Mesendoderm (in vitro differentiated cells): ENCODE measurements around the gene ECD.

Experiments
- DNase-seq: peaks from one replicate; pipeline ENCODE4 v3.0.0; 2013
- H2AK5ac ChIP-seq: 2 replicates; pipeline ENCODE4 v1.6.1; 2013; ENCODE audit warnings: low read length, inconsistent platforms
- H2BK120ac ChIP-seq: 2 replicates; pipeline ENCODE4 v1.6.1; 2013; ENCODE audit warnings: low read depth, mild to moderate bottlenecking, low read length, moderate library complexity, mixed read lengths
- H2BK15ac ChIP-seq: replicated peaks from 2 replicates; pipeline ENCODE4 v1.6.1; 2013; ENCODE audit warnings: low read depth, mild to moderate bottlenecking, moderate library complexity
- H2BK5ac ChIP-seq: 2 replicates; pipeline ENCODE4 v1.6.1; 2013; ENCODE audit warnings: low read length, inconsistent platforms
- H3K18ac ChIP-seq: 2 replicates; pipeline ENCODE4 v1.6.1; 2013; ENCODE audit warnings: mild to moderate bottlenecking, low read length, mixed read lengths
- H3K23ac ChIP-seq: one replicate; pipeline ENCODE4 v1.6.1; 2013; ENCODE audit warnings: low read length
- H3K27ac ChIP-seq: 2 replicates; pipeline ENCODE4 v1.5.1; 2013; ENCODE audit warnings: low read depth, mild to moderate bottlenecking, inconsistent platforms, low read length, moderate library complexity
- H3K27me3 ChIP-seq: 2 replicates; pipeline ENCODE4 v1.6.1; 2013; ENCODE audit warnings: low read length, control low read depth, mild to moderate bottlenecking, inconsistent platforms; ENCODE audit not compliant: insufficient read depth, poor library complexity
- H3K36me3 ChIP-seq: 2 replicates; pipeline ENCODE4 v1.6.1; 2013; ENCODE audit warnings: low read length, inconsistent platforms; ENCODE audit not compliant: control insufficient read depth, insufficient read depth
- H3K4ac ChIP-seq: one replicate; pipeline ENCODE4 v1.6.1; 2013; ENCODE audit warnings: low read depth, mild to moderate bottlenecking, low read length, moderate library complexity
- H3K4me1 ChIP-seq: 2 replicates; pipeline ENCODE4 v1.6.1; 2013; ENCODE audit warnings: low read depth, low read length, inconsistent platforms; ENCODE audit not compliant: control insufficient read depth
- H3K4me2 ChIP-seq: 2 replicates; pipeline ENCODE4 v1.6.1; 2013; ENCODE audit warnings: low read length
- H3K4me3 ChIP-seq: 2 replicates; pipeline ENCODE4 v1.5.1; 2013; ENCODE audit warnings: mild to moderate bottlenecking, low read length
- H3K56ac ChIP-seq: one replicate; pipeline ENCODE4 v1.6.1; 2013; ENCODE audit warnings: low read length
- H3K79me1 ChIP-seq: 2 replicates; pipeline ENCODE4 v1.6.1; 2013; ENCODE audit warnings: low read length, inconsistent platforms
- H3K79me2 ChIP-seq: 2 replicates; pipeline ENCODE4 v1.6.1; 2013; ENCODE audit warnings: mild to moderate bottlenecking, low read length; ENCODE audit not compliant: control insufficient read depth, insufficient read depth
- H3K9ac ChIP-seq: 2 replicates; pipeline ENCODE4 v1.6.1; 2013; ENCODE audit warnings: low read length, inconsistent platforms
- H4K5ac ChIP-seq: one replicate; pipeline ENCODE4 v1.6.1; 2013; ENCODE audit warnings: low read length
- H4K8ac ChIP-seq: one replicate; pipeline ENCODE4 v1.6.1; 2013; ENCODE audit warnings: low read depth, mild to moderate bottlenecking, control low read depth, low read length, moderate library complexity
- WGBS: extraction: QIAGEN DNeasy Blood & Tissue Kit; methylation state at CpG from one replicate; pipeline ENCODE4 v1.1.7; 2013; ENCODE audit warnings: low lambda C conversion rate, missing lambda C conversion rate; ENCODE audit not compliant: insufficient coverage; ENCODE audit errors: extremely low coverage; 5-methylcytosine and 5-hydroxymethylcytosine counted together

Gene ECD

GRCh38 chr10:73134727-73135126 lies 33.1 kb downstream of the ECD start:
- Histone ChIP-seq H3K79me1 (no peaks in the 10 kb centered on the region), H2BK120ac (no peak overlapping the region), H2AK5ac (no peak overlapping the region), H2BK15ac (no peak overlapping the region), H3K4me2 (no peak overlapping the region), H3K4me3 (no peak overlapping the region), H3K36me3 (peaks cover 12% of the 10 kb centered on the region), H3K18ac (no peak overlapping the region), H3K79me2 (no peaks in the 10 kb centered on the region), H3K23ac (no peak overlapping the region), H3K9ac (no peak overlapping the region), H2BK5ac (no peak overlapping the region), H3K27ac (no peak overlapping the region), H3K4me1 (no peaks in the 10 kb centered on the region), H3K56ac (no peak overlapping the region), H4K5ac (no peak overlapping the region), H4K8ac (no peak overlapping the region), H3K27me3 (no peaks in the 10 kb centered on the region), H3K4ac (no peak overlapping the region)
- no CpG with 5 or more reads among the region's 3 CpGs for WGBS
- DNase-seq = no peak

DNA sequence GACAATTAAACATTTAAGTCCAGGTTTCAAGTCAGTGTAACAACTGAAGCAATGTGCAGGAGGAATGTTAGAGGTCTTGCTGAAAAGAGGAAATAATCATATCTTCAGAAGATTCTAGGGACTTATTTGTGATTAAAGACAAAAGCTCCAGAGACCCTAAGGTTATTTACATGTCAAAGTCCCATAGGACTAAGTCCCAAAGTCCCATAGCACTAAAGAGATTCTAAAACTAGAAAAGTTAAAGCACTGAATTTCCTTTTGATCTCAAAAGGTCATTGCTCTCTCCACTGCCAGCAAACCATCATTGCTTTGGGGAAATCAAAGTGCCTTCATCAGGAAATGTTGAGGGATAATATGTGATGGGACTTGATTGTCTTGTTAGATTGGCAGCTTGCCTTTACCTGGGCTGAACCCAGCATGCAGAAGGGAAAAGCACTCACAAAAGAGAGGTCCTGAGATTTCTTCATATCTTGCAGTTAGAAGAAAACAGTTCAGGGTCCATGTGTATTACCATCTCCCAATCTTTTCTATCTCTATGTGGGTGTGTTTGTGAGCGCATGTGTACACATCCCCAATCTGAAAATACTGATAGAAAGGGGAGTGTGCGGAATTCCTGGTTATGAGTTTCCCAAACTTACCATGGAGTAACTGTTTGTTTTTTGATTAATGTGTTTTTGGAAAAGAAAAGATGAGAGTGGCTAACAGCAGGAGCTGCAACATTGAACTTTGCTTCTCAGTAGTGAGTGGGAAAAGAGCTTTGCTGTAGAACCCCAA lies 35.7 kb downstream of the ECD start:
- Histone ChIP-seq H3K23ac (no peak overlapping the region), H3K79me2 (no peaks in the 10 kb centered on the region), H3K79me1 (no peaks in the 10 kb centered on the region), H2BK120ac (no peak overlapping the region), H4K8ac (no peak overlapping the region), H3K18ac (no peak overlapping the region), H3K4me3 (no peak overlapping the region), H3K4ac (no peak overlapping the region), H4K5ac (no peak overlapping the region), H2AK5ac (no peak overlapping the region), H2BK15ac (no peak overlapping the region), H3K9ac (no peak overlapping the region), H3K56ac (no peak overlapping the region), H3K4me2 (no peak overlapping the region), H3K4me1 (no peaks in the 10 kb centered on the region), H3K27ac (no peak overlapping the region), H2BK5ac (no peak overlapping the region), H3K27me3 (no peaks in the 10 kb centered on the region), H3K36me3 (peaks cover 12% of the 10 kb centered on the region)
- WGBS = no CpG with 5 or more reads among the region's 2 CpGs
- DNase-seq = no peak

DNA sequence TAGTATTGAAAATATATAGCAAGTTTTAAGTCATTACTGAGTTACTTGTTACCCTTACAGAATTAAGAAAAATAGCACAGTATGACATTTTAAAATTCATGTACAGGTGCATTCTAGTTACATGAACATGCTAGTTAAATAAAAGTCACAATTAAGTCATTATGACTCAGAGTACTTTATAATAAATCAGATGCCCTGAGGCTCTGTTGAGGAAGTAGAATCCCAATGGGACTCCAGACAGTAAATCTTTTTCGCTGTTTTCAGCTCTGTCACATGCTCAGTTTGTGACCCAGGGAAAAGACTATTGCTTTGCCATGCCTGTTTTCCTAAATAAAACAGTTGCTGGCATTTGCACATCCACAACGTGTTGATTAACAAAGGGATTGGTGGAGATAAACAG lies 36.5 kb downstream of the ECD start:
- Histone ChIP-seq H3K4me2 (no peak overlapping the region), H3K27me3 (no peaks in the 10 kb centered on the region), H3K27ac (no peak overlapping the region), H2AK5ac (no peak overlapping the region), H3K79me2 (no peaks in the 10 kb centered on the region), H3K23ac (no peak overlapping the region), H3K4me1 (no peaks in the 10 kb centered on the region), H2BK15ac (no peak overlapping the region), H3K4me3 (no peak overlapping the region), H2BK5ac (no peak overlapping the region), H3K79me1 (no peaks in the 10 kb centered on the region), H2BK120ac (no peak overlapping the region), H3K36me3 (peaks cover 12% of the 10 kb centered on the region), H4K8ac (no peak overlapping the region), H3K4ac (no peak overlapping the region), H3K56ac (no peak overlapping the region), H3K18ac (no peak overlapping the region), H3K9ac (no peak overlapping the region), H4K5ac (no peak overlapping the region)
- no peak for DNase-seq
- WGBS = no CpG with 5 or more reads among the region's 2 CpGs

DNA sequence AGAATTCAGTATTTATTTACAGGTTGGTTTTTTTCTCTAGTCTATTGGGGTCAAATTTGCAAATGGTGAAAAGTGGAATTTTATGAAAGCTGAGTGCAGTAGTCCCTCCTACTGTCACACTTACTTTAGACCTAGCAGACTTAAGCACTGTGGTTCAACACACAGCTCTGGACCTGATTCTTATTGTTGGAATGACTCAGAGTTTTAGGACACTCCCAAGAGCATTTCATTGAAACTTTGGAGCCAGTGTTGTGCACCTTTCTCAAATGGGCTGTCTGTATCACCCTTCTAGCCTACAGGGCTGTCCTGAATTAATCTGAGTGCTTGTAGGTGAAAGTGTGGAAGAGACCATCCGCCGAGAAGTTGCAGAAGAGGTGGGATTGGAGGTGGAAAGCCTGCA lies 41.5 kb downstream of the ECD start:
- WGBS = no CpG with 5 or more reads among the region's 2 CpGs
- Histone ChIP-seq H2BK5ac (no peak overlapping the region), H3K36me3 (peaks cover 4% of the 10 kb centered on the region), H3K27me3 (no peaks in the 10 kb centered on the region), H4K8ac (no peak overlapping the region), H3K56ac (no peak overlapping the region), H3K4me1 (no peaks in the 10 kb centered on the region), H2BK120ac (no peak overlapping the region), H3K4me2 (no peak overlapping the region), H3K79me2 (no peaks in the 10 kb centered on the region), H4K5ac (no peak overlapping the region), H3K27ac (no peak overlapping the region), H3K23ac (no peak overlapping the region), H2BK15ac (no peak overlapping the region), H3K4ac (no peak overlapping the region), H3K9ac (no peak overlapping the region), H2AK5ac (no peak overlapping the region), H3K4me3 (no peak overlapping the region), H3K18ac (no peak overlapping the region), H3K79me1 (no peaks in the 10 kb centered on the region)
- no peak for DNase-seq

GRCh38 chr10:73119952-73120351 lies 47.9 kb downstream of the ECD start:
- no peak overlapping the region for H3K4me3 ChIP-seq
- no peaks in the 10 kb centered on the region for H3K27me3 ChIP-seq
- H2BK120ac ChIP-seq = no peak overlapping the region
- H3K4me2 ChIP-seq = no peak overlapping the region
- no peak overlapping the region for H4K5ac ChIP-seq
- H3K36me3 ChIP-seq = no peaks in the 10 kb centered on the region
- no peak overlapping the region for H3K27ac ChIP-seq
- DNase-seq = no peak
- no peaks in the 10 kb centered on the region for H3K4me1 ChIP-seq
- H2BK15ac ChIP-seq = no peak overlapping the region
- no peak overlapping the region for H3K18ac ChIP-seq
- H3K79me2 ChIP-seq = no peaks in the 10 kb centered on the region
- no peak overlapping the region for H2BK5ac ChIP-seq
- no peaks in the 10 kb centered on the region for H3K79me1 ChIP-seq
- H3K9ac ChIP-seq = no peak overlapping the region
- no peak overlapping the region for H3K56ac ChIP-seq
- H3K4ac ChIP-seq = no peak overlapping the region
- H4K8ac ChIP-seq = no peak overlapping the region
- no peak overlapping the region for H2AK5ac ChIP-seq
- WGBS = no CpG with 5 or more reads among the region's 4 CpGs
- no peak overlapping the region for H3K23ac ChIP-seq

DNA sequence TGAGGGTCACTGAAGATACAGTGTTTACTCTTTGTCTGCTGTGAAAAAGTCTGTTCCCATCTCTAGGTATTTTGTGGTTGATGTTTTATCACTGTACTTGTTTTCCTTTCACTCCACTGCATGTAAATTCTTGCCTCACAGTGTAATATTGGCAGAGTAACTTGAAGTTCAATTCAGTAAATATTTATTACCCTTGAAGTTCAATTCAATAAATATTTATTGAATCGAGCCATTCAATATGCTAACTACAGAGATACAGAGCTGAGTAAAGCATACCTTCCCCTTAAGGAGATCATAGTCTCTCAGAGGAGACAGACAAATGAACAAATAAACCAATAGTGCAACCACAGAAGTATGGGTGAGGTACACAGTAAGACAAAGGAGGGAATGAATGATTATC lies 48.4 kb downstream of the ECD start:
- WGBS = no CpG with 5 or more reads among the region's 1 CpG
- no peaks in the 10 kb centered on the region for H3K79me1 ChIP-seq

More for the DNA sequence above, 48.4 kb downstream of the ECD start:
- Histone ChIP-seq H4K8ac (no peak overlapping the region), H2BK120ac (no peak overlapping the region), H3K4me2 (no peak overlapping the region), H3K36me3 (no peaks in the 10 kb centered on the region), H3K23ac (no peak overlapping the region), H3K27ac (no peak overlapping the region), H3K4ac (no peak overlapping the region), H2BK5ac (no peak overlapping the region), H3K4me1 (no peaks in the 10 kb centered on the region), H3K27me3 (no peaks in the 10 kb centered on the region), H4K5ac (no peak overlapping the region), H3K18ac (no peak overlapping the region), H3K9ac (no peak overlapping the region), H3K56ac (no peak overlapping the region), H2BK15ac (no peak overlapping the region), H2AK5ac (no peak overlapping the region), H3K4me3 (no peak overlapping the region), H3K79me2 (no peaks in the 10 kb centered on the region)
- DNase-seq = no peak
